GM12878 (cell line): ENCODE data around the gene IL27RA. TPM values are rescaled to one million over a fixed set of nuclear protein-coding genes. Genes with fewer than 3 reads are reported as not detected.

Experiments used
- BHLHE40 ChIP-seq, 2 experiments: fragments of 450-650 bp in 1 of 2; IDR thresholded peaks; 2 replicates each; pipeline ENCODE4 v1.6.1; 2011 to 2017; ENCODE audit warnings: low read depth in 2 of 2, borderline replicate concordance in 1 of 2, improper control_type of control experiment in 1 of 2, low read length in 1 of 2, mild to moderate bottlenecking in 1 of 2
- CHD2 ChIP-seq: IDR thresholded peaks from 2 replicates; pipeline ENCODE4 v1.6.1; 2011; ENCODE audit warnings: low read depth, low read length, improper control_type of control experiment, borderline replicate concordance
- CTCF ChIP-seq, 3 experiments: IDR thresholded peaks in 2 of 3; conservative IDR thresholded peaks in 1 of 3; 2 replicates each; pipeline ENCODE4 v1.5.1; 2011; ENCODE audit warnings: low read depth in 3 of 3, low read length in 3 of 3, mild to moderate bottlenecking in 3 of 3, control low read depth in 2 of 3, moderate library complexity in 2 of 3, inconsistent platforms in 1 of 3, mixed read lengths in 1 of 3; ENCODE audit not compliant: control insufficient read depth in 2 of 3, insufficient read depth in 1 of 3; ENCODE audit errors: extremely low read depth in 1 of 3
- DPF2 ChIP-seq: fragments of 450-650 bp; IDR thresholded peaks from 2 replicates; pipeline ENCODE4 v1.6.1; 2017; ENCODE audit warnings: mild to moderate bottlenecking
- EP300 ChIP-seq, 2 experiments: fragments of 150-350 bp in 1 of 2; IDR thresholded peaks; 2 replicates each; pipeline ENCODE4 v1.6.1; 2011 to 2012; ENCODE audit warnings: low read depth in 2 of 2, low read length in 2 of 2, borderline replicate concordance in 1 of 2, improper control_type of control experiment in 1 of 2, inconsistent platforms in 1 of 2; ENCODE audit not compliant: control insufficient read depth in 1 of 2
- GATAD2B ChIP-seq: fragments of 450-650 bp; conservative IDR thresholded peaks from 2 replicates; pipeline ENCODE4 v1.6.1; 2017; ENCODE audit warnings: low read depth, mild to moderate bottlenecking, moderate library complexity
- JUNB ChIP-seq: IDR thresholded peaks from 2 replicates; pipeline ENCODE4 v1.6.1; 2016; ENCODE audit warnings: antibody characterized with exemption, mild to moderate bottlenecking
- JUND ChIP-seq: IDR thresholded peaks from 2 replicates; pipeline ENCODE4 v1.6.1; 2012; ENCODE audit warnings: low read depth, mild to moderate bottlenecking, low read length, improper control_type of control experiment, moderate library complexity
- MYB ChIP-seq: fragments of 150-350 bp; IDR thresholded peaks from 2 replicates; pipeline ENCODE4 v1.6.1; 2014; ENCODE audit warnings: mild to moderate bottlenecking, low read depth, low read length, borderline replicate concordance
- MYC ChIP-seq: IDR thresholded peaks from 2 replicates; pipeline ENCODE4 v1.6.1; 2011; ENCODE audit warnings: mild to moderate bottlenecking, low read length, moderate library complexity, inconsistent platforms; ENCODE audit not compliant: insufficient read depth, insufficient replicate concordance, insufficient read length, severe bottlenecking
- PKNOX1 ChIP-seq: fragments of 450-650 bp; IDR thresholded peaks from 2 replicates; pipeline ENCODE4 v1.6.1; 2016; ENCODE audit warnings: mild to moderate bottlenecking
- POLR2AphosphoS5 ChIP-seq: IDR thresholded peaks from 2 replicates; pipeline ENCODE4 v1.6.1; 2011; ENCODE audit warnings: mild to moderate bottlenecking, low read length, inconsistent platforms
- POU2F2 ChIP-seq: IDR thresholded peaks from 3 replicates; pipeline ENCODE4 v1.6.1; 2011; ENCODE audit warnings: low read depth, mild to moderate bottlenecking, low read length, borderline replicate concordance
- RAD21 ChIP-seq: IDR thresholded peaks from 2 replicates; pipeline ENCODE4 v1.6.1; 2011; ENCODE audit warnings: mild to moderate bottlenecking, low read depth, low read length, moderate library complexity; ENCODE audit not compliant: insufficient read depth
- TCF3 ChIP-seq: IDR thresholded peaks from 2 replicates; pipeline ENCODE4 v1.6.1; 2012; ENCODE audit warnings: low read depth, mild to moderate bottlenecking, low read length, borderline replicate concordance; ENCODE audit not compliant: insufficient read depth
- ZNF622 ChIP-seq: fragments of 450-650 bp; IDR thresholded peaks from 2 replicates; pipeline ENCODE4 v1.6.1; 2017; ENCODE audit warnings: mild to moderate bottlenecking, inconsistent platforms
- polyA plus RNA-seq, 11 experiments: library from polyadenylated mRNA; depleted of rRNA in 4 of 11; unstranded in 6 of 11; stranded (reverse) in 5 of 11; fragments of >200 nt; fragmentation: Nextera tagmentation in 4 of 11; fragmentation: Illumina TruSeq in 1 of 11; extraction: Ambion mirVana in 4 of 11; extraction: Trizol in 1 of 11; gene quantifications; 1 replicate in 1 of 11; 2 replicates in 10 of 11; pipeline versions ENCODE4 v1.2.1 to v1.2.3, GENCODE V29; 2011 to 2016; ENCODE audit warnings: inconsistent platforms in 2 of 11, missing spikeins in 2 of 11, low read depth in 1 of 11
- total RNA-seq, 4 experiments: library from RNA; depleted of rRNA in 3 of 4; stranded (reverse); fragments of >200 nt in 3 of 4; fragmentation: Illumina TruSeq in 1 of 4; extraction: Trizol in 1 of 4; gene quantifications; 2 replicates each; pipeline versions ENCODE4 v1.2.1 to v1.2.3, GENCODE V29; 2013 to 2021
- TF ChIP-seq, protein P1 (sequence below): fragments of 450-650 bp; formaldehyde crosslinking; IDR thresholded peaks from 2 replicates; pipeline ENCODE4 v1.4.0; 2022; ENCODE audit warnings: mild to moderate bottlenecking, moderate library complexity
- TF ChIP-seq, protein P2 (sequence below): fragments of 450-650 bp; IDR thresholded peaks from 2 replicates; pipeline ENCODE4 v1.6.1; 2016; ENCODE audit warnings: mild to moderate bottlenecking
- TF ChIP-seq, protein P3 (sequence below): IDR thresholded peaks from 2 replicates; pipeline ENCODE4 v1.6.1; 2011; ENCODE audit warnings: borderline replicate concordance, low read depth, mild to moderate bottlenecking, moderate library complexity, mixed read lengths, low read length; ENCODE audit not compliant: insufficient read depth; ENCODE audit errors: extremely low read length

IL27RA gene
- total and polyA plus RNA-seq, 10 of the 15 experiments (the other 5 are each of a cell fraction or from before 2014, with no cell fraction given) = 8.4 to 63.5 (median 41.2) TPM

DNA sequence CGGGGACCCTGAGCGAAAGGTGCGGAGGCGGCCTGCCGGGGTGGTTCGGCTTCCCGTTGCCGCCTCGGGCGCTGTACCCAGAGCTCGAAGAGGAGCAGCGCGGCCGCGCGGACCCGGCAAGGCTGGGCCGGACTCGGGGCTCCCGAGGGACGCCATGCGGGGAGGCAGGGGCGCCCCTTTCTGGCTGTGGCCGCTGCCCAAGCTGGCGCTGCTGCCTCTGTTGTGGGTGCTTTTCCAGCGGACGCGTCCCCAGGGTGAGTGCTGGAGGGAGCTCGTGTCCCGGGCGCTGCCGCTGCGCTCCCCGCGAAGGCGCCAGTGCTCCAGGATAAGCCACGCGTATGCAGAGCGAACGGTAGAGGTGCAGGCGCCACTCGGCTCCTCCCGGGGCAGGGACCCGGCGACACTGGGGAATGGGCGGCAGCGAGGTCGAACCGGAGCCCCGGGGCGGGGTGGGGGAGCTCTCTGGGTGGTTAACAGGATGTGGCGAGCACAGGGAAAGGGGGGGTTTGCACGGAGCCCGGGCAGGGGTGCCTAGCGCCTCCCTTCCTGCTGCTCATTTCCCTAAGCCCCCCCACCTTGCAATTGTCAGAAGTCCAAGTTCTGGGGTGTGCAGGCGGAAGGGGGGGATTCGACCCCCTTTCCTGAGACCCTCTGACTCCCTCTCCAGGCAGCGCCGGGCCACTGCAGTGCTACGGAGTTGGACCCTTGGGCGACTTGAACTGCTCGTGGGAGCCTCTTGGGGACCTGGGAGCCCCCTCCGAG, at the start of gene IL27RA (continued):
- TF ChIP-seq, protein P1, sequence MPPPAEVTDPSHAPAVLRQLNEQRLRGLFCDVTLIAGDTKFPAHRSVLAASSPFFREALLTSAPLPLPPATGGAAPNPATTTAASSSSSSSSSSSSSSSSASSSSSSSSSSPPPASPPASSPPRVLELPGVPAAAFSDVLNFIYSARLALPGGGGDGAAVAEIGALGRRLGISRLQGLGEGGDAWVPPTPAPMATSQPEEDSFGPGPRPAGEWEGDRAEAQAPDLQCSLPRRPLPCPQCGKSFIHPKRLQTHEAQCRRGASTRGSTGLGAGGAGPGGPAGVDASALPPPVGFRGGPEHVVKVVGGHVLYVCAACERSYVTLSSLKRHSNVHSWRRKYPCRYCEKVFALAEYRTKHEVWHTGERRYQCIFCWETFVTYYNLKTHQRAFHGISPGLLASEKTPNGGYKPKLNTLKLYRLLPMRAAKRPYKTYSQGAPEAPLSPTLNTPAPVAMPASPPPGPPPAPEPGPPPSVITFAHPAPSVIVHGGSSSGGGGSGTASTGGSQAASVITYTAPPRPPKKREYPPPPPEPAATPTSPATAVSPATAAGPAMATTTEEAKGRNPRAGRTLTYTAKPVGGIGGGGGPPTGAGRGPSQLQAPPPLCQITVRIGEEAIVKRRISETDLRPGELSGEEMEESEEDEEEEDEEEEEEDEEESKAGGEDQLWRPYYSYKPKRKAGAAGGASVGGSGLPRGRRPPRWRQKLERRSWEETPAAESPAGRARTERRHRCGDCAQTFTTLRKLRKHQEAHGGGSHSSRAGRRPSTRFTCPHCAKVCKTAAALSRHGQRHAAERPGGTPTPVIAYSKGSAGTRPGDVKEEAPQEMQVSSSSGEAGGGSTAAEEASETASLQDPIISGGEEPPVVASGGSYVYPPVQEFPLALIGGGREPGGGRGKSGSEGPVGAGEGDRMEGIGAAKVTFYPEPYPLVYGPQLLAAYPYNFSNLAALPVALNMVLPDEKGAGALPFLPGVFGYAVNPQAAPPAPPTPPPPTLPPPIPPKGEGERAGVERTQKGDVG (CRISPR knock-in tag) = peak; percentile 9; the same call in 1 of the 2 replicates
- TF ChIP-seq ZNF622 (no peak), RAD21 (peak; percentile 67), POLR2AphosphoS5 (peak; percentile 82), EP300 (IDR thresholded peaks at IDR 0.05; ENCODE audit: borderline replicate concordance in 1 of 2, control insufficient read depth in 1 of 2, low read depth in 2 of 2, low read length in 2 of 2) (0 out of 4 replicates have a peak, but pooled peaks of 1 of the 2 experiments have one; percentile 9), MYB (no peak), POU2F2 (peak; percentile 62; the same call in 1 of the 3 replicates), CHD2 (no peak), MYC (no peak), JUND (no peak), TCF3 (no peak), DPF2 (peak; percentile 91), GATAD2B (peak; percentile 79; the same call in 1 of the 2 replicates), PKNOX1 (peak; percentile 41; the same call in 1 of the 2 replicates), BHLHE40 (IDR thresholded peaks at IDR 0.05; ENCODE audit: borderline replicate concordance in 1 of 2, low read depth in 2 of 2, low read length in 1 of 2) (peak in 1 of 2 experiments; percentile 27; a peak in 2 of 4 replicates), CTCF (IDR thresholded peaks at IDR 0.05 in 2 of 3, conservative IDR thresholded peaks at IDR 0.05 in 1 of 3; ENCODE audit: control insufficient read depth in 2 of 3, extremely low read depth in 1 of 3, insufficient read depth in 1 of 3, low read depth in 3 of 3, low read length in 3 of 3) (peak; percentile 80 to 92 (median 84)), JUNB (no peak)
- TF ChIP-seq, protein P2, sequence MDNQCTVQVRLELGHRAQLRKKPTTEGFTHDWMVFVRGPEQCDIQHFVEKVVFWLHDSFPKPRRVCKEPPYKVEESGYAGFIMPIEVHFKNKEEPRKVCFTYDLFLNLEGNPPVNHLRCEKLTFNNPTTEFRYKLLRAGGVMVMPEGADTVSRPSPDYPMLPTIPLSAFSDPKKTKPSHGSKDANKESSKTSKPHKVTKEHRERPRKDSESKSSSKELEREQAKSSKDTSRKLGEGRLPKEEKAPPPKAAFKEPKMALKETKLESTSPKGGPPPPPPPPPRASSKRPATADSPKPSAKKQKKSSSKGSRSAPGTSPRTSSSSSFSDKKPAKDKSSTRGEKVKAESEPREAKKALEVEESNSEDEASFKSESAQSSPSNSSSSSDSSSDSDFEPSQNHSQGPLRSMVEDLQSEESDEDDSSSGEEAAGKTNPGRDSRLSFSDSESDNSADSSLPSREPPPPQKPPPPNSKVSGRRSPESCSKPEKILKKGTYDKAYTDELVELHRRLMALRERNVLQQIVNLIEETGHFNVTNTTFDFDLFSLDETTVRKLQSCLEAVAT = no peak; the same call in 1 of the 2 replicates
- TF ChIP-seq, protein P3, sequence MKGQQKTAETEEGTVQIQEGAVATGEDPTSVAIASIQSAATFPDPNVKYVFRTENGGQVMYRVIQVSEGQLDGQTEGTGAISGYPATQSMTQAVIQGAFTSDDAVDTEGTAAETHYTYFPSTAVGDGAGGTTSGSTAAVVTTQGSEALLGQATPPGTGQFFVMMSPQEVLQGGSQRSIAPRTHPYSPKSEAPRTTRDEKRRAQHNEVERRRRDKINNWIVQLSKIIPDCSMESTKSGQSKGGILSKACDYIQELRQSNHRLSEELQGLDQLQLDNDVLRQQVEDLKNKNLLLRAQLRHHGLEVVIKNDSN = no peak
